IPS DF 4.7 (cell line): Measurements from ENCODE around the gene PIGR.

Source experiments
- DNase-seq: peaks from one replicate; pipeline ENCODE4 v3.0.0-alpha.2; 2013; ENCODE audit warnings: low spot score; ENCODE audit errors: extremely low read depth

Gene PIGR

DNA sequence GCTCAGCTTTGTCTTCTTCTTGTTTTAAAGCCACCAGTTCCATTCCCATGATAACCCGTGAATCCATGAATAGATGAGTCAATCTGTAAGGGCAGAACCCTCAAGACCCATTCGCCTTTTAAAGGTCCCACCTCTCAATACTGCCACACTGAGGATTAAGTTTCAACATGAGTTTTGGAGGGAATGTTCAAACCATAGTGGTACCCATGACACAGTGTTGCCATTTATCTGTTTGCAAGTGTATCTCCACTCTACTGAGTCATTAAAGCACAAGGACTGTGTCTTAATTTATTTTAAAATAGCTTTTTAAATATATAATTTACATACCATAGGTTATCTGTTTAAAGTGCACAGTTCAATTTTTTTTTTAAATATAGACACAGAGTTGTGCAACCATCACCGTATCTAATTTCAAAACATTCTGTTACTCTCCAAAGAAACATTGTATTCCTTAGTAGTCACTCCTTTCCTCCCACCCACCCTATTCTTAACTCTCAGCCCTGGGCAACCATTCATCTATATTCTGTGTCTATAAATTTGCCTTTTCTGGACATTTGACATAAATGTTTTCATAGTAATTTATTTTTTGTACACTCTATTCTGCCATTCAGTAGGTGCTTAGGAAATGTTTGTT, 53.8 kb downstream of the PIGR start:
- DNase-seq = no peak

DNA sequence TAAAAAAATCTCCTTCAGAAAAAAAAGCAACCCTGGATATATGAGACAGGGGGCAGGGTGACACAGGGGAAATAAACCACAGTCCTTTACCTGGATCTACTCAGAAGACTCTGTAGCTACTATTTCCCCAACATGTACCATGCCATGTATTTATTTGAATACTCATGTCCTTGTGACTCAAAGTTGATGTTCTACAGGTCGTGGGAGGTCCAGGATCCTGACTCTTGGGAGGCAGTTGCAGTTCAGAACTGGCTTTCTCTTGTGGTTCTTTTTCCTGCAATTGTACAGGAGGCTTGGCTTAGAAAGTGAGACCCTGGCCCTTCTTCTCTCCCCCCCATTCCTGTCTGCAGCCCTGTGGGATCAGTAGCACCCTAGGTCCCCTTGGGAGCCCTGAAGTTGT, 54.9 kb downstream of the PIGR start:
- DNase-seq = no peak

DNA sequence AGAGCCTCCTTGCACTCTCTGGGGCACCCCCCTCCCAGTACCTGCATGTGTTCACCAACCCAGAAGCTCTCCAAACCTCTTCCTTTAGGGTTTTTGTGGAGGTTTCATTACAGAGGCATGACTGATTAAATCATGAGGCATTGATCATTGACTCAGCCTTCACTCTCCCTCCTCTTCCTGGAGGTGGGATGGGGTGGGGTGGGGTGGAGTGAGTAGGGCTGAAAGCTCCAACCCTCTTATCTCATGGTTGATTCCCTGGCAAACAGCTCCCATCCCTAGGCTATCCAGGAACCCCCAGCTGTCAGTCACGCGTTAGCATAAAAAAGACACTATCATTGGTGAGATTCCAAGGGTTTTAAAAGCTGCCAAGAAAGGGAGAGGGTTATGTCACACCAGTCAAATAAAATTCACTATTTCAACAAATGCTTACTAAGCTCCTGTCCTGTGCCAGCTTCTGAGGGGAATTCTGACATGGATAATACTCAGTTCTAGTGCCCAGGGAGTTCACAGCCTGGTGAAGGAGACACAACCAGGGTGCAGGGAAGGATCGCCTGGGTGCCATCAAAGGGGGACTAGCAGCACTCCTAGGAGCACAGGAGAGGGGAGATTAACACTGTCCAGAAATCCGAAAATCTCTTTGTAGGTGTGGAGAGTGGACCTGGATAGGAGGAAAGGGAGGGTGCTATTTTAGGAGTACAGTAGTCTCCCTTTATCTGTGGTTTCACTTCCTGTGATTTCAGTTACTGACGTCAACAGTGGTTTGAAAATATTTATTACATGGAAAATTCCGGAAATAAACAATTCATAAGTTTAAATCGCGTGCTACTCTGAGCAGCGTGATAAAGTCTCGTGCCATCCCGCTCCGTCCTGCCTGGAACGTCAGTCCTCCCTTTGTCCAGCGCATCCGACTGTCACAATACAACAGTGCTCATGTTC, 55.9 kb downstream of the PIGR start:
- DNase-seq = no peak

DNA sequence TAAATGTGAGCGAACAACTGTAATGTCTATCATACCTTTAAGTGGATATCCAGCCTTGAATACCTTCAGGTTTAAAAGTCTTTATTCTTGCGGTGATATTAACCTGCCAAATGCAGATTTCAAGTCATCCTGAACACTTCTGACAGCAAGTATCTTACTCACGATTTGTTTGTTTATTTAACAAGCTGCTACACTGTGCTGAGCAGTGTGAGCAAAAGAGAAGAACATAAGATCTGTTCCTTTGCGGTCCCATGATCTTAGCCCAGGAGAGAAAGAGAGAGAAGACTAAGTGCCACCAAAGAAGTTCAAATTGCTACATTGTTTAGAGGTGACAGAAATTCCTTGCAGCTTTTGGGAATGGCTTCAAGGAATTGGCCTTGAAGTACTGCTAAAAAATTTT, 58.6 kb downstream of the PIGR start:
- no peak for DNase-seq

DNA sequence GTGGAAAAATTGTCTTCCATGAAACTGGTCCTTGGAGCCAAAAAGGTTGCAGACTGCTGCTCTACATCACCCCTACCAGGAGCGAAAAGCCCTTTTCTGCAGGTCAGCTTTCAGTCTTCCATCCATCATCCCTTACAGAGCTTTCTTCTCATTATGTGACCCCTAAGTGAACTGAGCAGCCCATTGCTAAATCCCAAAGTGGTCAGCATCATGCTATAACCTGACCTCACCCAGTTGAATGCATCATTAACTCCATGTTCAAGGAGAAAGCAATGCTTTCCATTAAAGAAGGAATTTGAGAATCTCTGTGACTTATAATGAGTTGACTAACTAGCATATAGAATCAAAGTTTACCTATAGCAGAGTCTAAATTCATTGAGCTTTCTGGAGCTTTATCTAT, 59.4 kb downstream of the PIGR start:
- DNase-seq = no peak

DNA sequence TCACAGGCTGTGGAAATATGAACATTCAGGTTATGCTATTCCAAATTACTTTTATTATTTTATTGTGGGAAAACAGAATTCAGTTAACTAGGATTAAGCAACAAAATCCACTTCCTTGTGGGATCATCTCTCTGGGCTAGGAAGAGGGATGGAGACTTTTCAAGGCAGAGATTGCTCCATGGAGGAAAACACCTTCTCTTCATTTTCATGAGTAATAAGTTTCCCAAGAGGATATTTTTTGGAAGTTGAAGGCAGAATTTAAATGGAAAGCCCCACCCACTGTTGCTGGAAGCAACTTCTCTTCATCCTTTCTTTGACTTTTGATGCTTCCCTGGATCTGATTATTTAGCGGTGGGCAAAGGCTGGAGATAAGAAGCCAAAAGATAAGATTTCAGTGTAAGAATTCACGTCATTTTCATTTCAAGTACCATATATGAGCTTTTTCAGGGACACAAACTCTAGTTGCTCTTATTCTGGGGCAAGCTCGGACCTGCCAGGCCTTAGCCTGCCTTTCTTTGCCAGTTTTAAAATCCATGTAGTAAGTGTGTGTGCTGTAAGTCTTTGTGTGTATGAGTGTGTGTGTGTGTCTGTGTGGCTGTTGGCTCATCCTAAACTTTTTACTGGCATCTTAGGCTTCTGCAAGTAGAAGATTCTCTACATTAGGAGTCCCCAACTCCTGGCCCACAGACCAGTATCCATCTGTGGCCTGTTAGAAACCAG, 60.8 kb downstream of the PIGR start:
- no peak for DNase-seq

DNA sequence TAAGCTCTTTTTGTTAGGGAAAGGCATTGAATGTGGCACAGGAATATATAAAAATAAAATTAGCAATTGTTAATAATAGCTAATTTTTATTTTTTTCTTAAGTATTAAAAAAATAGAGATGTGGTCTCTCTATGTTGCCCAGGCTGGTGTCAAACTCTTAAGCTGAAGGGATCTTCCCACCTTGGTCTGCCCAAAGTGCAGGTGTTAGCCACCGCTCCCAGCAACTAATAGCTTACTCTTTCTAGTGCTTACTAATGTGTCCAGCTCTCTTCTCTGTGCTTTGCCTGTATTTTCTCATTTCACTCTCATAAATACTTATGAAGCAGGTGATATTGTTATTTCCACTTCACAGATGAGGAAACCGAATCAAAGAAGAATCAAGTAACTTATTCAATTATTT, 62.4 kb downstream of the PIGR start:
- DNase-seq = no peak

DNA sequence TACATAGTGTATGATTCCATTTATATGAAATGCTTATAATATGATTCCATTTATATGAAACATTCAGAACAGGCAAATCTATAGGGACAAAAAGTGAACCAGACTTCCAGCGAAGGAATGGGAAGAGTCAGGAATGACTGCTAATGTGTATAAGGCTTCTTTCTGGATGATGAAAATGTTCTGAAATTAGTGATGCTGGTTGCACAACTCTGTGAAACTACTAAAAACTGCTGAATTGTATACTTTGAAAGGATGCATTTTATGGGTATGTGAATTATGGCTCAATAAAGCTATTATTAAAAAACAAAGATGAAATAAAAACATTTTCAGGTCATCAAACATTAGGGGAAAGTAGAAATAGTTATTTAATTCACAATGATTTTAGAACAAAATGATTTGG, 63.1 kb downstream of the PIGR start:
- DNase-seq = no peak

DNA sequence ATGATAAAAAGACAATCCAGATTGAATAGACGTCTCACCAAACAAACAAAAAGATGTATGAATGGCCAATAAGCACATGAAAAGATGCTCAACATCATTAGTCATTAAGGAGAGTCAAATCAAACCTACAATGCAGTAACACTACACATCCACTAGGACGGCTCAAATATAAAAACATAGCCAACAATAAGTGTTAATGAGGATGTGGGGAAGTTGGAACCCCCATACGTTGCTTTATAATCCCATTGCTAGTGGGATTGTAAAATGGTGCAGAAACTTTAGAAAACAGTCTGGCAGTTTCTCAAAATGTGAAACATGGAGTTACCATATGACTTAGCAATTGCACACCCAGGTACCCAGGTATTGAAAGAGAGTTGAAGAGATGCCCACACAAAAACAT, 63.7 kb downstream of the PIGR start:
- DNase-seq = no peak

DNA sequence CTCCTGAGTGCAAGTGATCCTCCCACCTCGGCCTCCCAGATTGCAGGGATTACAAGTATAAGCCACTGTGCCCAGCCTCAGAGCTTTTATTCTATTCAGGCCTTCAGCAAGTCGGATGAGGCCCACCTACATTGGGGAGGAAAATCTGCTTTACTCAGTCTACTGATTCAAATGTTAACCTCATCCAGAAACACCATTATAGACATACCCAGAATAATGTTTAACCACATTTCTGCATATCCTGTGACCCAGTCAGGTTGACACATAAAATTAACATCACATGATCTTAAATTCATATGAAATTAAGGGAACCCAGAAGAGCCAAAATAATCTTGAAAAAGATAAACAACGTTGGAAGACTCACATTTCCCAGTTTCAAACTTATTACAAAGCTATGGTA, 66.0 kb downstream of the PIGR start:
- DNase-seq = no peak
